ENCODE results near the gene AMIGO2. TPM values are rescaled to one million over a fixed set of nuclear protein-coding genes. Genes with fewer than 3 reads are reported as not detected.

AMIGO2 gene
- total and polyA plus RNA-seq, 9 of the 15 experiments (the other 6 are each of a cell fraction or from before 2014, with no cell fraction given): 2.0 to 8.3 (median 3.8) TPM

- Histone ChIP-seq H3K9ac (ENCODE audit: insufficient read depth in 1 of 2, low read depth in 2 of 2, low read length in 2 of 2) (no peak overlapping the region), H3K4me1 (replicated peaks in 1 of 2; ENCODE audit: control insufficient read depth in 2 of 2, insufficient read depth in 2 of 2, low read length in 2 of 2) (no peaks in the 10 kb centered on the region), H3K9me1 (ENCODE audit: control insufficient read depth, insufficient read depth, low read length) (no peaks in the 10 kb centered on the region), H3K27me3 (ENCODE audit: control insufficient read depth in 2 of 2, insufficient read depth in 2 of 2, low read length in 2 of 2) (no peaks in the 10 kb centered on the region), H4K20me1 (replicated peaks; ENCODE audit: control insufficient read depth, insufficient read depth, low read length) (no peaks in the 10 kb centered on the region), H2AFZ (ENCODE audit: low read depth, low read length) (no peak overlapping the region), H3K79me2 (ENCODE audit: control insufficient read depth, insufficient read depth, low read length) (no peaks in the 10 kb centered on the region), H3K36me3 (ENCODE audit: control insufficient read depth, insufficient read depth, low read length) (no peaks in the 10 kb centered on the region), H3K9me3 (replicated peaks; ENCODE audit: control insufficient read depth, insufficient read depth, low read depth, low read length) (no peaks in the 10 kb centered on the region), H3K4me3 (no peak overlapping the region), H3K27ac (ENCODE audit: extremely low read depth, low read depth, low read length) (no peak overlapping the region), H3K4me2 (ENCODE audit: insufficient read depth, low read length) (no peak overlapping the region)
- BruUV-seq (replicated peaks): no TSS peak
- DNase-seq (ENCODE audit: extremely low read depth in 1 of 4, low spot score in 3 of 4) (no peak), FAIRE-seq (no peak), ATAC-seq (no peak)
- ChIA-PET CTCF (ENCODE audit: low intra/inter-chr PET ratio) (no interaction called here), POLR2A (no interaction called here)
- intact Hi-C loops (cut with micrococcal nuclease): no loop called here
- in situ Hi-C loops (cut with MboI): loop anchor here (10.0 kb wide), 1 partner anchor 266 kb away; no protein-coding TSS in a partner anchor
- 42% methylated on average over 2 of the region's 2 CpGs for WGBS (ENCODE audit: insufficient coverage, low coverage, missing lambda C conversion rate)
- TF ChIP-seq, protein P1, sequence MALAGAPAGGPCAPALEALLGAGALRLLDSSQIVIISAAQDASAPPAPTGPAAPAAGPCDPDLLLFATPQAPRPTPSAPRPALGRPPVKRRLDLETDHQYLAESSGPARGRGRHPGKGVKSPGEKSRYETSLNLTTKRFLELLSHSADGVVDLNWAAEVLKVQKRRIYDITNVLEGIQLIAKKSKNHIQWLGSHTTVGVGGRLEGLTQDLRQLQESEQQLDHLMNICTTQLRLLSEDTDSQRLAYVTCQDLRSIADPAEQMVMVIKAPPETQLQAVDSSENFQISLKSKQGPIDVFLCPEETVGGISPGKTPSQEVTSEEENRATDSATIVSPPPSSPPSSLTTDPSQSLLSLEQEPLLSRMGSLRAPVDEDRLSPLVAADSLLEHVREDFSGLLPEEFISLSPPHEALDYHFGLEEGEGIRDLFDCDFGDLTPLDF (CRISPR knock-in tag; IDR thresholded peaks at IDR 0.05): no peak
- TF ChIP-seq HES1 (IDR thresholded peaks at IDR 0.05; ENCODE audit: low read depth) (no peak), PHTF2 (CRISPR knock-in tag; IDR thresholded peaks at IDR 0.05) (no peak), GTF3C2 (IDR thresholded peaks at IDR 0.05; ENCODE audit: borderline replicate concordance, extremely low read depth, insufficient read length) (no peak), DMBX1 (CRISPR knock-in tag; IDR thresholded peaks at IDR 0.05; ENCODE audit: borderline replicate concordance) (no peak), ZNF239 (CRISPR knock-in tag; IDR thresholded peaks at IDR 0.05) (no peak), E2F5 (CRISPR knock-in tag; IDR thresholded peaks at IDR 0.05) (no peak)
Measured at GRCh38 chr12:47039079-47039478, 40.7 kb downstream of the AMIGO2 start.
